ENCODE data around the gene ZRANB1.

GRCh38 chr10:124963866-124964720 is 22.2 kb downstream of the ZRANB1 start:
- TF ChIP-seq CTCF (IDR thresholded peaks at IDR 0.05), result no peak
- no peak for TF ChIP-seq POLR2A (IDR thresholded peaks at IDR 0.05)

Data from uterus (tissue), 2 donors.